ENCODE results near the gene ZNF195.
"Not testable (repeated sequence)": the region's sequence is repeated elsewhere in the genome, so short reads cannot be mapped to it uniquely, and the experiment has no call there.

DNA sequence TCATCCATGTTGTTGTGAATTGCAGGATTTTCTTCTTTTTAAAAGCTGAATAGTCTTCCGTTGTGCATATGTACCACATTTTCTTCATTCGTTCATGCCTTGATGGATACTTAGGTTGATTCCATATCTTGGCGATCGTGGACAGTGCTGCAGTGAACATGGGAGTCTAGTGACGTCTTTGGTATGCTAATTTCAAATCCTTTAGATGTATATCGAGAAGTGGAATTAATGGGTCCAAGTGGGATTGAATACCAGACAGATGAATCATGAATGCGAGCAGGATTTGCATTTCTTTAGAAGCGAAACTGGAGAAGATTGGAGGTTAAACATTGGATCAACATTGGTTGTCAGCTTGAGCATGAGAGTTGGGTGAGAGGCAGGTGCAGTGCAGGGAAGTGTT is 45.8 kb downstream of the ZNF195 start:
- TF ChIP-seq CTCF, EZH2, EZH2phosphoT487 (IDR thresholded peaks at IDR 0.05): not testable (repeated sequence)

Measured in neural progenitor cell (in vitro differentiated cells).